T-helper 17 cell (primary cell): Measurements from ENCODE around the gene GALNT14. TPM values are rescaled to one million over a fixed set of nuclear protein-coding genes. Genes with fewer than 3 reads are reported as not detected.

Experiments used
- ATAC-seq: fragments of 150-1000 bp; cut with Tn5 transposase; 2 replicates; pipeline ENCODE4 v1.10.0; 2021; ENCODE audit warnings: mild to moderate bottlenecking, moderate library complexity
- DNase-seq, 3 donors: peaks; one replicate each; pipeline versions ENCODE4 v3.0.0 to v3.0.0-alpha.2; 2020 to 2021
- H3K9me3 ChIP-seq: one replicate; pipeline ENCODE4 v1.7.0; 2013; ENCODE audit warnings: low read length, mild to moderate bottlenecking; ENCODE audit not compliant: control insufficient read depth, poor library complexity, severe bottlenecking
- H3K27ac Mint-ChIP-seq: one replicate; pipeline ENCODE4 v1.8.0; 2022; ENCODE audit warnings: mild to moderate bottlenecking, moderate library complexity, mixed read lengths
- H3K27me3 Mint-ChIP-seq: one replicate; pipeline ENCODE4 v1.8.0; 2022; ENCODE audit warnings: mixed read lengths
- H3K36me3 Mint-ChIP-seq: one replicate; pipeline ENCODE4 v1.8.0; 2022; ENCODE audit warnings: low read depth, mixed read lengths
- H3K4me1 Mint-ChIP-seq: one replicate; pipeline ENCODE4 v1.8.0; 2022; ENCODE audit warnings: mild to moderate bottlenecking, mixed read lengths
- H3K4me3 Mint-ChIP-seq: one replicate; pipeline ENCODE4 v1.8.0; 2022; ENCODE audit warnings: mild to moderate bottlenecking, moderate library complexity, mixed read lengths
- total RNA-seq, 4 donors: library from RNA in 2 of 4; stranded (reverse) in 2 of 4; gene quantifications; one replicate each; pipeline ENCODE4 v1.2.3 and lab custom pipeline; 2022 to 2026

The GALNT14 gene
- total RNA-seq, 2 donors from 2014 or later: not detected

DNA sequence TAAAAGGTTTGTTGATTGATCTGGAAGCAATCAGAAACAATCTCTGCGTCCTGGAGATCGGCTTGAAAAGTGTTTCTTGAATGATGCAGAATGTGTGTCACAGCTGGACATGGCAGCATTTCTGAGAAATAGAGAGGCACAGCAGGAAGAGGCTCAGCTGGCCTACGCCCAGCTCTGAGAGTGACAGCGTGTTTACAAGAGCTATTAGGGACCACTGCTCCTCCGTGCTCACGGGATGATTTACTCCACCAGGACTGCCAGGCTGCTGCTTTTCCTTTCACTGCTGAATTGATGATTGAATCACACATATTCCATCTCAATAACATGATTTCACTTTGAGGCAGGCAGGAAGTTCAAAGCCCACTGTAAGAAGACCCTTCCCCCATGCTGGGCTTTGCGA is 62.8 kb downstream of the GALNT14 start:
- Mint-ChIP-seq H3K27me3 (peaks cover 51% of the 10 kb centered on the region), H3K36me3 (peaks cover 4% of the 10 kb centered on the region), H3K27ac (no peak overlapping the region), H3K4me3 (no peak overlapping the region), H3K4me1 (peaks cover 7% of the 10 kb centered on the region)
- H3K9me3 ChIP-seq: no peaks in the 10 kb centered on the region
- ATAC-seq (no peak), DNase-seq (no peak)

GRCh38 chr2:31071741-31072140 is 66.5 kb downstream of the GALNT14 start:
- H3K27ac Mint-ChIP-seq: no peak overlapping the region
- H3K27me3 Mint-ChIP-seq: peaks cover 30% of the 10 kb centered on the region
- peaks cover 9% of the 10 kb centered on the region for H3K4me1 Mint-ChIP-seq
- ATAC-seq (no peak), DNase-seq (no peak)
- H3K36me3 Mint-ChIP-seq: no peaks in the 10 kb centered on the region
- no peak overlapping the region for H3K4me3 Mint-ChIP-seq
- no peaks in the 10 kb centered on the region for H3K9me3 ChIP-seq

DNA sequence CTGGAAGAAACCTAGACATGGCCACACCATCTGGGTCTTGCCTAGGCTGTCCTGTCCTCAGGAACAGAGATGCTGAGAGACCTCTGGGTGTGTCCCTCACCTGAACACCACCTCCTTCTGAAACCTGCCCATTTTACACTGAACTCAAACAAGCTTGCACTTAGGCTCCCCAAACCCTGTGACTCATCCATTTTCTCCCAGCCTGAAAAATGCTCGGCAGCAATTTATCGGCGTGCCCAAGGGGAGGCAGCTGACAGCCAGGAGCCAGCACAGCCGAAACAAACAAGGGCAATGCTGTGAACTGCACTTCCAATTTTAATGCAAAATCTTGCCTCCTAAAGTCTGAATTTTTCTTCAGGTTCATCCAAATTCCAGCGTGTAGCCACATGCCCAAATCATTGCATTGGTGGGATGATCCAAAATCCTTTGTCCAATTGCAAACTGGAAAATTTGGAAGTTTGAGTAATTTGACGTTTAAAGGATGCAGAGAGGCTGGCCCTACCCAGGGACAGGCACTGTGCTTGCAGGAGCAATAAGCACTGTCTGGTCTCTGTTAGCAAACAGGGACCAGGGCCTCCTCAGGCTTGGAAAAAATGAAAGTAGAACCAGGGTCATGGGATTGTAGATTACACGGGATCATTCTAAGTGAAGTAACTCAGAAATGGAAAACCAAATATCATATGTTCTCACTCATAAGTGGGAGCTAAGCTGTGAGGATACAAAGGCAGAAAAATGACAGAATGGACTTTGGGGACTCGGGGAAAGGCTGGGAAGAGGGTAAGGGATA is 67.7 kb downstream of the GALNT14 start:
- no peak overlapping the region for H3K4me3 Mint-ChIP-seq
- no peaks in the 10 kb centered on the region for H3K9me3 ChIP-seq
- H3K27me3 Mint-ChIP-seq: peaks cover 33% of the 10 kb centered on the region
- no peak overlapping the region for H3K27ac Mint-ChIP-seq
- H3K4me1 Mint-ChIP-seq: peaks cover 9% of the 10 kb centered on the region
- no peak for ATAC-seq
- no peak for DNase-seq
- no peaks in the 10 kb centered on the region for H3K36me3 Mint-ChIP-seq

DNA sequence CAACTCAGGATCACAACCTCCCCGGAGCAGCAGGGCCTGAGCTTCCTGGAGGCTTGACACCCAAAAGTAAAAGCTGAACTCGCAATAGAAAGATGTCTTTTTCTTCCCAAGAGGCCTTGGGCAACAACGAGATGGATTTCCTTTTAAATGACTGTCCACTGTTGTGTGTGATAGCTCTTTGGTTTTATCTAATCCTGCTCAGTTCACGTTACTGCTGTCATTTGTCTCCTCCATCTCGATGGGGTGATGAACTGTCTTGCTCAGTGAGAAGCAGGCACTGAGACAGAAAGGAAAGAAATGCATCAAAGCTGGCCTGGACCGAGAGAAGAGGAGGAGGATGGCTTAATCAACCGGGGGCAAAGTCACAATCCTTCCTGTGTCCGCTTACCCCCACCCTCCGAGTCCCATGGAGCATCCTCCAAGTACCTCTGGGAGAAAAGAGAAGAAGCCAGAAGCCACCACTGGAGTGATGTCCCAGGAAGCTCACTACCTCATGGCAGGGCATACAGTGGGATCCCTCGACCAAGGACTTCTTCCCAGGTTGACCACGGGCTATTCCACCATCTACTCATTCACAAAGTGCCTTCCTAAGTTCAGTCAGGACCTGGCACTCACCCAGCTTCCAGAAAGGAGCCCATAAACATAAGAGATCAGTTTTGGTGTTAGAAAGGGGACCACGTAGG is 68.5 kb downstream of the GALNT14 start:
- no peak overlapping the region for H3K4me3 Mint-ChIP-seq
- H3K27me3 Mint-ChIP-seq: peaks cover 39% of the 10 kb centered on the region
- no peak for DNase-seq
- no peaks in the 10 kb centered on the region for H3K9me3 ChIP-seq
- no peak overlapping the region for H3K27ac Mint-ChIP-seq
- H3K36me3 Mint-ChIP-seq: no peaks in the 10 kb centered on the region
- ATAC-seq: no peak
- peaks cover 9% of the 10 kb centered on the region for H3K4me1 Mint-ChIP-seq

DNA sequence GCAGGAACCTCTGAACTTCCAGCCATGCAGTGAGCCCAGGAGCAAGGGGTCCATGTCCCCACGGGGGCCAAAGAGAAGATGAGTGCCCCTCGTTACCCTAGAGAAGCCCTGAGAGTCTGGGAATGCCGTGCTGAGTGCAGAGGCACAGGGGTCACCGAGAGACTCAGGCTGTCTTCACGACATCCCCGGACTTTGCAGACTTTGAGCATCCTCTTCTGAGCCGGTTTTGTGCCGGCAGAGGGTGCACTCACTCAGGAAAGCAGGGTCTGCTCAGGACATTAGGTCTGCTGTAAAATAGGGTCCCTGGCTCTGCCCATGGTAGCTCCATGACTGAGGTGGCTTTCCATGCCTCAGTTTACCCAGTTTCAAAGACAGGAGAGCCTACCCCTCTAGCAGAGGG is 71.0 kb downstream of the GALNT14 start:
- Mint-ChIP-seq H3K4me3 (no peak overlapping the region), H3K27me3 (peaks cover 39% of the 10 kb centered on the region), H3K27ac (no peak overlapping the region), H3K36me3 (no peaks in the 10 kb centered on the region), H3K4me1 (peaks cover 7% of the 10 kb centered on the region)
- DNase-seq (no peak), ATAC-seq (no peak)
- no peaks in the 10 kb centered on the region for H3K9me3 ChIP-seq

DNA sequence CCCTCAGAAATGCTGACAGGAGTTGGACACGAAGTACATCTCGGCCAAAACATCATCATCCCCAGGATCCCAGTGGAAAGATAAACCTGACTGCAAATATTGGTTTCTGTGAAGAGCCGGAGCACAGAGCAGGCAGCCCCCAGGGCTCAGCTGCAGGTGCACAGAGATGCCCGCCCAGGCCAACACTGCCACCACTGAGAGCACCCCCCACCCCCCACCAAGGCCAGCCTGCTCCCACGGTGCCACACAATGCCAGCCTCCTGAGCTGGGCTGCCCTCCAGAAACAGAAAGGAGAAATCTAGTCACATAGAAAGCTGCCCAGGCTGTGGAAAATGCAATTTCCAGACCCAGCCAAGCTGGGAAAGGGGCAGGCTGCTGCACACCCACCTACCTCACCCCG is 71.7 kb downstream of the GALNT14 start:
- peaks cover 32% of the 10 kb centered on the region for H3K27me3 Mint-ChIP-seq
- ATAC-seq (no peak), DNase-seq (no peak)
- H3K9me3 ChIP-seq: no peaks in the 10 kb centered on the region
- no peaks in the 10 kb centered on the region for H3K36me3 Mint-ChIP-seq
- H3K4me1 Mint-ChIP-seq: peaks cover 2% of the 10 kb centered on the region
- H3K4me3 Mint-ChIP-seq: no peak overlapping the region
- H3K27ac Mint-ChIP-seq: no peak overlapping the region

DNA sequence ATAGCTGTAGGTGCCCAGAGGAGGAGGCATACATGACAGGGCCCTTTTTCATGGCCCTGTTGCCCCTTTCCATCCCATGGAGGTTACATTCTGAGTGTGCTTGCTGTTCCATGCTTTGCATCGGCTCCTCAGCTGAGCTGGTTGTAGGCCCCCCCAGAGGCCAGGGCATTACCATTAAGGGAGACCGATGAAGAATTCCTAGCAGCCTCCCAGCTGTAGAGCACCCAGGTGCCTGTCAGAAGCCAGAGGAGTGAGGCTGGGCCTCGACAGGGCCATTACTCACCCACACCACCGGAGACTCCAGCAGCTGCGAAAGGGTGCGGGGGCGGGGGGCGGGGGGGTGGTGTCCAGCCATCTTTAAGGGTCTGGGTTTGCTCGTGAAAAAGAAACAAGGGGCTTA is 72.2 kb downstream of the GALNT14 start:
- no peaks in the 10 kb centered on the region for H3K9me3 ChIP-seq
- Mint-ChIP-seq H3K4me3 (no peak overlapping the region), H3K27ac (no peak overlapping the region), H3K4me1 (peaks cover 2% of the 10 kb centered on the region), H3K36me3 (no peaks in the 10 kb centered on the region), H3K27me3 (peaks cover 30% of the 10 kb centered on the region)
- no peak for ATAC-seq
- no peak for DNase-seq

DNA sequence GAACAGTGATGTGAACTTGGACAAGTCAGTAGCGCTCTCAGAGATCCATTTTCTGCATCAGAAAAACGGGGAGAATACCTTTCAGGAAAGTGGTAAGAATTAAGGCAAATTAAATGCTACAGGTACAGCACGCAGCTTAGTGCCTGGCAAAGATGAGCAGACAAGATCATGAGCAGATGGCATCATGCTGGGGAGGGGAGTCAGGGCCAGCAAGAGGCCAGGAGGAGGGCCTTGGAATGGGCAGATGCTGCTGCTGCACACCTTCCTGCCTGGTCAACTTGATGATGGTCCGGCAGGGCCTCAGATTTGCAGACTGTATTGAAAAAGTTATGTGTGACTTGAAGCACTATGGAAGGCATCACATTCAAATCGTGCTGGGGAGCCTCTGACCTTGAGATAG is 72.9 kb downstream of the GALNT14 start:
- Mint-ChIP-seq H3K36me3 (no peaks in the 10 kb centered on the region), H3K4me1 (peaks cover 2% of the 10 kb centered on the region), H3K27me3 (peaks cover 30% of the 10 kb centered on the region), H3K27ac (no peak overlapping the region), H3K4me3 (no peak overlapping the region)
- DNase-seq (no peak), ATAC-seq (no peak)
- H3K9me3 ChIP-seq: no peaks in the 10 kb centered on the region

- no peak overlapping the region for H3K4me3 Mint-ChIP-seq
- peaks cover 27% of the 10 kb centered on the region for H3K27me3 Mint-ChIP-seq
- no peaks in the 10 kb centered on the region for H3K4me1 Mint-ChIP-seq
- no peaks in the 10 kb centered on the region for H3K9me3 ChIP-seq
- no peak overlapping the region for H3K27ac Mint-ChIP-seq
- DNase-seq: no peak
- H3K36me3 Mint-ChIP-seq: no peaks in the 10 kb centered on the region
- ATAC-seq: no peak
Measured at GRCh38 chr2:31060397-31060796, 77.8 kb downstream of the GALNT14 start.

- no peaks in the 10 kb centered on the region for H3K9me3 ChIP-seq
- DNase-seq (no peak), ATAC-seq (no peak)
- H3K36me3 Mint-ChIP-seq: peaks cover 2% of the 10 kb centered on the region
- no peak overlapping the region for H3K4me3 Mint-ChIP-seq
- H3K4me1 Mint-ChIP-seq: no peaks in the 10 kb centered on the region
- peaks cover 32% of the 10 kb centered on the region for H3K27me3 Mint-ChIP-seq
- H3K27ac Mint-ChIP-seq: no peak overlapping the region
Measured at GRCh38 chr2:31058096-31059035, 79.9 kb downstream of the GALNT14 start.

GRCh38 chr2:31057691-31058090 is 80.5 kb downstream of the GALNT14 start:
- no peaks in the 10 kb centered on the region for H3K9me3 ChIP-seq
- H3K4me3 Mint-ChIP-seq: no peak overlapping the region
- ATAC-seq (no peak), DNase-seq (no peak)
- H3K4me1 Mint-ChIP-seq: no peaks in the 10 kb centered on the region
- peaks cover 2% of the 10 kb centered on the region for H3K36me3 Mint-ChIP-seq
- no peak overlapping the region for H3K27ac Mint-ChIP-seq
- peaks cover 30% of the 10 kb centered on the region for H3K27me3 Mint-ChIP-seq

DNA sequence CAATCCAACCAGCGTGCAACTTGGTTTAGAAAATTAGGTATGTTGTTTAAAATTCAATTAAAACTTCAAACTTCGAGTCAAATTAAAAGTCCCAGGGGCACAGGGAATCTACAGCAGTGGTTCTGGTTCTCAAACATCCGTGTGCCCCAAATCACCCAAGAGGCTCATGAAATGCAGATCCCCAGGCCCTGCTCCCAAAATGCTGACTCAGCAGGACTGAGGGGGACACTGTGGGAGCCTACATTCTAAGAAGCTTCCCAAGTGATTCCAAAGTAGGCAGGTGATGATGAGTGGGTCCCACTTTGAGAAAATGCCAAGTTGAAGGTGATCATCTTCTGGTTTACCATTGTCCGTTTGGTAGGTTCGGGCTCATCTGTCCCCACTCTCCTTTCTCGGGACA is 82.3 kb downstream of the GALNT14 start:
- no peak for ATAC-seq
- Mint-ChIP-seq H3K27ac (no peak overlapping the region), H3K4me3 (no peak overlapping the region), H3K4me1 (no peaks in the 10 kb centered on the region), H3K36me3 (peaks cover 2% of the 10 kb centered on the region), H3K27me3 (peaks cover 27% of the 10 kb centered on the region)
- H3K9me3 ChIP-seq: no peaks in the 10 kb centered on the region
- no peak for DNase-seq

DNA sequence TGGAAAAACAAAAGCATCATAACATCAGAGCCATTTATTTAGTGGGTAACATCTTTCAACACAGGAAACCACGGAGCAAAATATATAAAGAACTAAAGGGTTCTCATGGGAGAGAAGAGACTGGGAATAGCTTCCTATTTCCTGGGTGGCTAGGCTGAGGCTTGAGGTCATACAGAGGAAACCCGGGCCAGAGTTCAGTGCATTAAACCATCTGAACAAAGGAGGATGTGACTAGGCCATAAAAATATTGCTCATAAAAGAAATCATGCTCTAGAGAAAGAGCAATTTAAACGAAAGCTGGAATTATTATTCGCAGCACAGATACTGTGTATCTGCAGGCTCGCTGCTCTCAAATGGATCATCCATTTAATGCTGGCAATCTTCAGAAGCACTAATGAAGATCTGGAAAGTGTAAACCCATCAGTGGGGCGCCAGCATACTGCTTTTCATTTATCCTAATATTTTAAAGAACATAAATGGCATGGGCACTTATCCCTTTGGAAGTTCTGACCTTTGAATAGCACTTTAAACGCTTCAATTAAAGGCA is 83.3 kb downstream of the GALNT14 start:
- DNase-seq (no peak), ATAC-seq (no peak)
- Mint-ChIP-seq H3K4me3 (no peak overlapping the region), H3K36me3 (peaks cover 2% of the 10 kb centered on the region), H3K4me1 (no peaks in the 10 kb centered on the region), H3K27me3 (peaks cover 28% of the 10 kb centered on the region), H3K27ac (no peak overlapping the region)
- no peaks in the 10 kb centered on the region for H3K9me3 ChIP-seq
